ENCODE data around the gene ANKRD9. TPM values are rescaled to one million over a fixed set of nuclear protein-coding genes. Genes with fewer than 3 reads are reported as not detected.

ANKRD9 gene
- total and polyA plus RNA-seq, 2 donors (not counting 3 experiments of a cell fraction or from before 2014, with no cell fraction given), result 21.0 to 24.6 TPM

- Histone ChIP-seq H3K36me3 (ENCODE audit: control insufficient read depth in 2 of 2, extremely low read depth in 1 of 2, insufficient read depth in 2 of 2, low read length in 2 of 2) (no peaks in the 10 kb centered on the region), H3K9me3 (replicated peaks; ENCODE audit: control insufficient read depth, insufficient read depth, low read length) (no peaks in the 10 kb centered on the region), H3K4me2 (ENCODE audit: insufficient read depth, low read length) (no peak overlapping the region), H3K27ac (ENCODE audit: insufficient read depth, low read depth, low read length) (no peak overlapping the region), H4K20me1 (replicated peaks; ENCODE audit: control insufficient read depth, extremely low read depth, insufficient read depth, low read length) (no peaks in the 10 kb centered on the region), H3K4me3 (replicated peaks in 1 of 3; ENCODE audit: insufficient read depth in 1 of 3, low read depth in 1 of 3, low read length in 3 of 3) (no peak overlapping the region), H2AFZ (ENCODE audit: low read depth, low read length) (no peak overlapping the region), H3K9me1 (replicated peaks; ENCODE audit: control insufficient read depth, extremely low read depth, insufficient read depth, low read length) (no peaks in the 10 kb centered on the region), H3K4me1 (ENCODE audit: control insufficient read depth, extremely low read depth, insufficient read depth, low read length) (no peaks in the 10 kb centered on the region), H3K9ac (replicated peaks; ENCODE audit: extremely low read depth, insufficient read depth, low read length) (no peak overlapping the region), H3K79me2 (ENCODE audit: control insufficient read depth, insufficient read depth, low read length) (no peaks in the 10 kb centered on the region), H3K27me3 (ENCODE audit: control insufficient read depth in 2 of 2, insufficient read depth in 2 of 2, low read length in 2 of 2) (no peaks in the 10 kb centered on the region)
- DNase-seq (ENCODE audit: low read depth, low spot score) (no peak), FAIRE-seq (no peak)
- no TSS peak for BruUV-seq (replicated peaks)
- dilution Hi-C loops (cut with MboI; ENCODE audit: extremely low pct_ligation_motif_present, low sequenced_read_pairs), result no loop called here
- intact Hi-C loops (cut with micrococcal nuclease), result no loop called here
- POLR2A ChIA-PET, result no interaction called here
- CTCF ChIA-PET, result no interaction called here
- TF ChIP-seq GATA2 (IDR thresholded peaks at IDR 0.05; ENCODE audit: insufficient read depth, insufficient read length, low read depth, low read length) (no peak), POLR2A (IDR thresholded peaks at IDR 0.05; ENCODE audit: low read depth, low read length) (no peak), MAX (IDR thresholded peaks at IDR 0.05; ENCODE audit: insufficient read depth, insufficient read length) (no peak), POLR2AphosphoS5 (IDR thresholded peaks at IDR 0.05; ENCODE audit: insufficient read depth, low read depth, low read length) (no peak), EZH2 (IDR thresholded peaks at IDR 0.05; ENCODE audit: borderline replicate concordance, low read depth, low read length, severe bottlenecking) (no peak), FOS (IDR thresholded peaks at IDR 0.05; ENCODE audit: borderline replicate concordance, insufficient read depth, low read length) (no peak), JUN (IDR thresholded peaks at IDR 0.05; ENCODE audit: borderline replicate concordance, insufficient read depth, insufficient read length, low read depth) (no peak), MYC (IDR thresholded peaks at IDR 0.05; ENCODE audit: low read depth, low read length) (no peak), CTCF (IDR thresholded peaks at IDR 0.05; ENCODE audit: extremely low read depth in 1 of 2, insufficient read depth in 1 of 2, low read depth in 1 of 2, low read length in 2 of 2) (no peak)
Measured at GRCh38 chr14:102491786-102492530, 17.6 kb downstream of the ANKRD9 start.
